Measurements from ENCODE around the gene USP24.
A peak's percentile ranks its signal among the peaks of the same experiment; 100 is the strongest.
"Not testable (repeated sequence)": the region's sequence is repeated elsewhere in the genome, so short reads cannot be mapped to it uniquely, and the experiment has no call there.

Gene USP24

GRCh38 chr1:55037733-55038551, 177.2 kb downstream of the USP24 start:
- DNase-seq, result no peak
- intact Hi-C loops (cut with DNase I), result no loop called here

- DNase-seq, result no peak
- intact Hi-C loops (cut with DNase I), result no loop called here
Observed at GRCh38 chr1:55035904-55036303, 179.3 kb downstream of the USP24 start.

GRCh38 chr1:55034476-55035133, 180.6 kb downstream of the USP24 start:
- no peak for DNase-seq
- intact Hi-C loops (cut with DNase I), result no loop called here

GRCh38 chr1:55033265-55033614, 181.9 kb downstream of the USP24 start:
- intact Hi-C loops (cut with DNase I), result no loop called here
- DNase-seq, result no peak

GRCh38 chr1:55031098-55031497, 184.1 kb downstream of the USP24 start:
- DNase-seq; intact Hi-C loops (cut with DNase I): not testable (repeated sequence)

GRCh38 chr1:55026682-55027081, 188.5 kb downstream of the USP24 start:
- DNase-seq; intact Hi-C loops (cut with DNase I): not testable (repeated sequence)

- intact Hi-C loops (cut with DNase I); DNase-seq: not testable (repeated sequence)
Observed at GRCh38 chr1:55024163-55024562, 191.0 kb downstream of the USP24 start.

- DNase-seq, result peak; percentile 52 to 88 (median 76)
- intact Hi-C loops (cut with DNase I), result no loop called here
Observed at GRCh38 chr1:55021942-55022546, 193.1 kb downstream of the USP24 start.

- intact Hi-C loops (cut with DNase I), result no loop called here
- DNase-seq, result no peak
Observed at GRCh38 chr1:55018395-55018794, 196.8 kb downstream of the USP24 start.

Measured in head of caudate nucleus (tissue), 42 donors.